Epithelial cell of prostate (primary cell): Measurements from ENCODE around the gene AP3D1.
"Not testable (repeated sequence)": the region's sequence is repeated elsewhere in the genome, so short reads cannot be mapped to it uniquely, and the experiment has no call there.

ENCODE experiments used
- DNase-seq: peaks from one replicate; pipeline ENCODE4 v3.0.0-alpha.2; 2011; ENCODE audit warnings: low read depth, low spot score
- H3K27ac ChIP-seq: fragments of 450-650 bp; 2 replicates; pipeline ENCODE4 v1.5.1; 2017; ENCODE audit warnings: mild to moderate bottlenecking

AP3D1 gene

DNA sequence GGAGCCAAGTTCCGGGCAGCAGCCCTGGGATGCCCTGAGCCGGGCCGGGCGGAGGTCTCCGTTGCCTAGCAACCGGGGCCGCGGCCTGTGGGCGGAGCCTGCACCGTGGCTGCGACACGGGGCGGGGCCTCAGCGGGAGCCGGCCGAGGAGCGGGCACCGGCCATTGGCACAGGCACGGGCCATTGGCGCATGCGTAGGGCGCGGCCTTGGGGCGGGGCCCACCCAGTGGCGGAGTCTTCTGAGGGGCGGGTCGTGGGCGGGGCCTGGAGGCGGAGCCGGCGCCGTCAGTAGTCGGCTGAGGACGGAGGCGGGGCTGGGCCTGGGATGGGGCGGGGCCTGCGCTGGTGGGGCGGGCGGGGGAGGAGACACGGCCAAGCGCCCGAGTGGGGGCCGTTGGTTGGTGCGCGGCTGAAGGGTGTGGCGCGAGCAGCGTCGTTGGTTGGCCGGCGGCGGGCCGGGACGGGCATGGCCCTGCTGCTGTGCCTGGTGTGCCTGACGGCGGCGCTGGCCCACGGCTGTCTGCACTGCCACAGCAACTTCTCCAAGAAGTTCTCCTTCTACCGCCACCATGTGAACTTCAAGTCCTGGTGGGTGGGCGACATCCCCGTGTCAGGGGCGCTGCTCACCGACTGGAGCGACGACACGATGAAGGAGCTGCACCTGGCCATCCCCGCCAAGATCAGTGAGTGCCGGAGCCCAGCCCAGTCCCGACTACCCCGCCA lies 54.7 kb downstream of the AP3D1 start, which contains the start of gene IZUMO4:
Gene IZUMO4, plus strand, starts transcription at position 436 of the 723 bp plus-strand sequence. Its CDS starts 31 bp downstream, at position 467.
- DNase-seq = peak; percentile 70
- H3K27ac ChIP-seq = peak within 1 kb of the TSS; percentile 98

- peak; percentile 70 for DNase-seq
- peak within 1 kb of the TSS; percentile 98 for H3K27ac ChIP-seq
Measured at GRCh38 chr19:2096034-2096479, 55.3 kb downstream of the AP3D1 start, which contains the start of gene MOB3A. TSS of gene MOB3A (minus strand) at chr19:2096326. CDS start at chr19:2078560, 17,766 bp downstream.

- not testable (repeated sequence) for DNase-seq
- peak overlapping the region; percentile 98 for H3K27ac ChIP-seq
Measured at GRCh38 chr19:2091926-2092525, 59.3 kb downstream of the AP3D1 start.

GRCh38 chr19:2089727-2090053 lies 61.7 kb downstream of the AP3D1 start:
- no peak for DNase-seq
- H3K27ac ChIP-seq = peak overlapping the region; percentile 98

DNA sequence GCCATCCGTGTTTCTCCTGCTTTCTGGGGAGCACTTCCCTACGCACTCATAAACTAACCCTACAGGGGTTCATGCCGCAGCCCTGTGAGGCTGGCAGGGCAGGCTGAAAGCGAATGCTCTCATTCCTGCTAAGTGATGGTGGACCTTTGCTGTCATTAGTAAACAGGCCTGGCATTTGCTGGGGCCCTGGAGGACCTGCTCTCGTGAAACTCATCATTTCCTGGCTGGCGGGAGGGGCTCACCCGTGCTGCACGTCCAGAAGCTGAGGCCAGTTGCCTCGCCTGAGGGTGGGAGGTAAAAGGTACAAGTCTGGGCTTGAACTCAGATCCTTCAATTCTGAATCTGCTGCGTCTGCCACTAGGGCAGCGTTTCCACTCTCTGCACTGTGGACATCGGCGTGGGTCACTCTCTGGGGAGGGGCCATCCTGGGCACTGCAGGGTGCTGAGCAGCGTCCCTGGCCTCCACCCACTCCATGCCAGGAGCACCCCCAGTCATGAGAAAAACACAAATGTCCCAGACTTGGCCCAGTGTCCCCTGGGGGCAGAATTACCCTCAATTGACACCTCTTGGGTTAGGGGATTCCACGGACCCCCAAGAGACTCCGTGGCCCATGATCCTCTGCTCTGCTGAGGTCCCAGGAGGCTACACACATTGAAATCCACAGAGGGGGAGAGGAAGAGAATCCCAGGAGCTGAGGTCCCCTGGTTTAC lies 62.2 kb downstream of the AP3D1 start:
- peak overlapping the region; percentile 98 for H3K27ac ChIP-seq
- DNase-seq = peak; percentile 85

GRCh38 chr19:2087621-2088100 lies 63.7 kb downstream of the AP3D1 start:
- peak overlapping the region; percentile 98 for H3K27ac ChIP-seq
- no peak for DNase-seq

- peak overlapping the region; percentile 98 for H3K27ac ChIP-seq
- DNase-seq = peak; percentile 64
Measured at GRCh38 chr19:2086695-2087620, 64.4 kb downstream of the AP3D1 start.

GRCh38 chr19:2084993-2085720 lies 66.2 kb downstream of the AP3D1 start:
- no peak for DNase-seq
- H3K27ac ChIP-seq = no peak overlapping the region

DNA sequence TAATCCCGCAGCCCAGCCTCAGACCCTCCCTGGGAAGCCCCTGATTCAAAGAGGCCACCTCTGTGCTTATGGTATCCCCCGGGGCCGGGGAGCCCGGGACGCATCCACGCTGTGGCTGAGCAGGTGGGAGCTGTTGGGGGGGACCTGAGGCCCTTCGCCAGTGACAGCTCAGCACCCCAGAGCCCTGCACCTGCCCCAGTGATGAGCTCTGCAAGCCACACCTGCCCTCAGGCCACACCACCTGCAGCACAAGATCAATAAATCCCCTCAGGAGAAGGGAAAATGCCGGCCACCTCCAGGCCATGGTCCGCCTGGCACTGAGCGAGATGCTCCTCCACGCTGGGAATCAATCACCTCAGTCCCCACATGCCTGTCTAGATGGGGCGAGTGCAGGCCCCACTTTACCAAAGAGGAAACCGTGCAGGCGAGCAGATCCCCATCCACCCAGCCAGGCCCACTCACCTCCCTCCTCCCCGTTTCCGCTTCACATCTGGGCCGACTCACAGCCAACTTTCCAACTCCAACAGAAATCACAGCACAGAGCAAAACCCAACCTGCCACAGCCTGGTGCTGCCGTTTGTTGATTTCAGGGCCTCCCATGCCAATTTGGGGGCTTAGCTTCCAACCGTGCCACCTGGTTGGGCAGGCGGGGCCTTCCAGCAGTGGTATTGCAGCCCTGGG lies 68.1 kb downstream of the AP3D1 start:
- peak overlapping the region; percentile 10 for H3K27ac ChIP-seq

GRCh38 chr19:2081873-2082810 lies 69.2 kb downstream of the AP3D1 start:
- DNase-seq = no peak

More for the DNA sequence above, 68.1 kb downstream of the AP3D1 start:
- DNase-seq = no peak

GRCh38 chr19:2080336-2080988 lies 70.9 kb downstream of the AP3D1 start:
- DNase-seq = no peak
- peak overlapping the region; percentile 2 for H3K27ac ChIP-seq

More at GRCh38 chr19:2081873-2082810, 69.2 kb downstream of the AP3D1 start:
- H3K27ac ChIP-seq = no peak overlapping the region

- no peak overlapping the region for H3K27ac ChIP-seq
- no peak for DNase-seq
Measured at GRCh38 chr19:2079865-2080301, 71.5 kb downstream of the AP3D1 start.

DNA sequence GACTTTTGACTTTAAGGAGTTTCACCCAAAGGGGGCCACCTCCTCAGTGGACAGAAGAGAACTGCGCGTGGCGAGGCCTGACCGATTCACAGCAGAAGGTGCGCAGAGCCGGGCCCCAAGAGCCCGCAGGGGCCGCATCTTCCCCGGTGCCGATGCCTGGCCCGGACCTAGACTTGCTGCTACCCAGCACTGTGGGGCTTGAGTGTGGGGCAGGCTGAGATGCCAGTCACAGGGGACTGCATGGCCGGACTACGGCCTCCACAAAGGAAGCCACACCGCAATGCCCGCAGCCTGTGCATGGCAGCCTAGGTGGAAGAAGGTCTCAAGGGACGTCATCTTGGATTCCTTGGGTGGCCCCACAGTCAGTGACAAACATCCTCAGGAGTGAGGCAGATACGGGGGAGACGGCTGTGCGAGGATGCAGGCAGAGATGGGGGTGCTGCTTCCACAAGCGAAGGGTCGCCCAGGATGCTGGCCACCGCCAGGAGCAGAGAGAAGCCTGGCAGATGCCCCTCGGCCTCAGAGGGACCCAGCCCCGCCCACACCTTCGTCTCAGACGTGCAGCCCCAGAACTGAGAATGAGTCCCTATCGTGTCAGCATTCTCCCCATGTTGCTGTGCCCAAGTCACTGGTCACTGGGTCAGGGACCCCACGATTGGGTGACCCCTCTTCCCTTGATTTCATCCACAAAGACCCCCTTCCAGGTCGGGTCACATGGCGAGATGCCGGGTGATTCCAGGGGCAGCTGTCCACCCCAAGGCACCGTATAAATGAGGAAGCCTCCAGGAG lies 72.1 kb downstream of the AP3D1 start:
- no peak overlapping the region for H3K27ac ChIP-seq
- DNase-seq = no peak

GRCh38 chr19:2077833-2078619 lies 73.3 kb downstream of the AP3D1 start:
- no peak overlapping the region for H3K27ac ChIP-seq
- no peak for DNase-seq

DNA sequence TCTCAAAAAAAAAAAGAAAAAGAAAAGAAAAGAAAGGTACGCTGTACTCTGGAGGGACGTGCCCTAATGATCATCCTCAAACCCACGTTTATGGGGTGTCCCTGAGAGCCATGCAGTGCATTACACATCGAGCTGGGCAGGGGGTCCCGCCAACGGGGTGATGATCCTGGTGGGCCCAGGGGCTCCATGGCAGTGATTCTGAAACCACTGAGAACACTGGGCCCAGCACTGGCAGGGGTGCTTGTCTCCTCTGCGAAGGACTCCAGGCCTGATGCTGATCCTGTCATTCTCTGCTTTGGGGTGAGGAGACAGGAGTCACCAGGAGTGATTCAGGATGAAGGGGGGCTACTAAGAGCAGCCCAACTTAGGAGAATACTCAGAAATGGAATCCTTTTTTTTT lies 74.0 kb downstream of the AP3D1 start:
- no peak overlapping the region for H3K27ac ChIP-seq
- DNase-seq = no peak
